Heart left ventricle (tissue), 13 donors: Measurements from ENCODE around the gene TERT.

ENCODE experiments used
- POLR2A ChIP-seq, 2 donors: fragments of 450-650 bp; IDR thresholded peaks; one replicate each; pipeline ENCODE4 v1.6.1; 2017; ENCODE audit warnings: antibody characterized with exemption in 2 of 2, mild to moderate bottlenecking in 2 of 2, moderate library complexity in 2 of 2
- TF ChIP-seq, protein P1 (sequence below), 12 donors: fragments of 200-600 bp; sonication (generic) in 4 of 12; IDR thresholded peaks; one replicate each; pipeline versions ENCODE4 v1.5.0 to v1.8.0; 2018 to 2022; ENCODE audit warnings: antibody characterized with exemption in 12 of 12, mild to moderate bottlenecking in 5 of 12
- donor health status: ischemic (EF 13 %, LVEDD 7.1; RV severe dilation, severe dysfunction).
- donor health status: DM: no; HTN: yes; CAD: no.
- donor health status: DM: no; HTN: no; CAD: no.
- donor health status: ischemic (EF 25% LVEDD 6.9; RV normal size, moderate dysfunction).
- donor health status: ischemic (EF 25% LVEDD 5.7; RV mildly dilated, moderate dysfunction).
- donor health status: ischemic (EF 35%, LVEDD 5.7; RV mildly dilated, moderate dysfunction).
- donor health status: nonischemic (EF 11% LVEDD 7.7; RV severe dilation, severe dysfunction).
- donor health status: DM: yes; HTN: yes; CAD: no.
- donor health status: PGD.
- donor health status: ischemic (EF 29% LVEDD 5.4; RV normal size, mild dysfunction).
- donor health status: nonischemic (EF 23%, LVEDD 6.1; RV moderate dilation, normal function).

DNA sequence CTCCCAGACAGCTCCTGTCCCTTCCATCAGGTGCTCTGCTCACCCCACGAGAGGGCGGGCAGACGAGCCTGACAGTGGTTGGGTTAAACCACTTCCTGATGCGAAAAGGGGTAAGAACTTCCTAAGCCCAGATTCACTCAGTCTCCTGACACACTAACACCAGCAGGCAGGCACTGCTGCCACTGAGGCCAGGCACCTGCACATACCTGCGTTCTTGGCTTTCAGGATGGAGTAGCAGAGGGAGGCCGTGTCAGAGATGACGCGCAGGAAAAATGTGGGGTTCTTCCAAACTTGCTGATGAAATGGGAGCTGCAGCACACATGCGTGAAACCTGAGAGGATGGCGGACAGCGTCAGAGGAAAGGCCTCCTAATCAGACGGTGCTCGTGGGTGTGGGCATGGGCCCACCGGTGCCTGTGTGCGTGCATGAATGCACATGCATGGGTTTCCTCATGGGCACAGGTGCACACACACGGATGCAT, 39.7 kb downstream of the TERT start:
- TF ChIP-seq, protein P1, sequence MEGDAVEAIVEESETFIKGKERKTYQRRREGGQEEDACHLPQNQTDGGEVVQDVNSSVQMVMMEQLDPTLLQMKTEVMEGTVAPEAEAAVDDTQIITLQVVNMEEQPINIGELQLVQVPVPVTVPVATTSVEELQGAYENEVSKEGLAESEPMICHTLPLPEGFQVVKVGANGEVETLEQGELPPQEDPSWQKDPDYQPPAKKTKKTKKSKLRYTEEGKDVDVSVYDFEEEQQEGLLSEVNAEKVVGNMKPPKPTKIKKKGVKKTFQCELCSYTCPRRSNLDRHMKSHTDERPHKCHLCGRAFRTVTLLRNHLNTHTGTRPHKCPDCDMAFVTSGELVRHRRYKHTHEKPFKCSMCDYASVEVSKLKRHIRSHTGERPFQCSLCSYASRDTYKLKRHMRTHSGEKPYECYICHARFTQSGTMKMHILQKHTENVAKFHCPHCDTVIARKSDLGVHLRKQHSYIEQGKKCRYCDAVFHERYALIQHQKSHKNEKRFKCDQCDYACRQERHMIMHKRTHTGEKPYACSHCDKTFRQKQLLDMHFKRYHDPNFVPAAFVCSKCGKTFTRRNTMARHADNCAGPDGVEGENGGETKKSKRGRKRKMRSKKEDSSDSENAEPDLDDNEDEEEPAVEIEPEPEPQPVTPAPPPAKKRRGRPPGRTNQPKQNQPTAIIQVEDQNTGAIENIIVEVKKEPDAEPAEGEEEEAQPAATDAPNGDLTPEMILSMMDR (IDR thresholded peaks at IDR 0.05): no peak
- no peak for TF ChIP-seq POLR2A (IDR thresholded peaks at IDR 0.05)
